ENCODE data around the gene ATP2A1. TPM values are rescaled to one million over a fixed set of nuclear protein-coding genes. Genes with fewer than 3 reads are reported as not detected.

ATP2A1 gene
- total and polyA plus RNA-seq, 2 of the 13 experiments (the other 11 are each of a cell fraction or from before 2014, with no cell fraction given) = 3.2 to 12.5 TPM

- TF ChIP-seq SNAPC4 (CRISPR knock-in tag; IDR thresholded peaks at IDR 0.05) = no peak
- TF ChIP-seq ZNF136 (CRISPR knock-in tag; IDR thresholded peaks at IDR 0.05; ENCODE audit: low read depth) = no peak
- TF ChIP-seq BRCA1 (CRISPR knock-in tag; IDR thresholded peaks at IDR 0.05) = no peak
- TF ChIP-seq LBX2 (CRISPR knock-in tag; IDR thresholded peaks at IDR 0.05; ENCODE audit: borderline replicate concordance) = no peak
- TF ChIP-seq THAP9 (CRISPR knock-in tag; IDR thresholded peaks at IDR 0.05; ENCODE audit: borderline replicate concordance) = no peak
- TF ChIP-seq ZNF879 (CRISPR knock-in tag; IDR thresholded peaks at IDR 0.05) = no peak
- TF ChIP-seq ZXDC (CRISPR knock-in tag; IDR thresholded peaks at IDR 0.05) = no peak
- TF ChIP-seq ZNF556 (CRISPR knock-in tag; IDR thresholded peaks at IDR 0.05; ENCODE audit: borderline replicate concordance) = no peak
- no peak for TF ChIP-seq TEAD2 (CRISPR knock-in tag; IDR thresholded peaks at IDR 0.05)
- TF ChIP-seq RFXAP (CRISPR knock-in tag; IDR thresholded peaks at IDR 0.05; ENCODE audit: borderline replicate concordance) = 0 out of 2 replicates have a peak, but pooled peaks have one; percentile 4
- no peak for TF ChIP-seq ZNF253 (CRISPR knock-in tag; IDR thresholded peaks at IDR 0.05; ENCODE audit: borderline replicate concordance)
- peak; percentile 51; the same call in 1 of the 2 replicates for TF ChIP-seq GATAD2A (CRISPR knock-in tag; IDR thresholded peaks at IDR 0.05)
- no peak for TF ChIP-seq ZNF772 (CRISPR knock-in tag; IDR thresholded peaks at IDR 0.05)
- TF ChIP-seq SMARCC2 (IDR thresholded peaks at IDR 0.05) = no peak
- no peak for TF ChIP-seq ZNF570 (CRISPR knock-in tag; IDR thresholded peaks at IDR 0.05; ENCODE audit: borderline replicate concordance)
- 0 out of 2 replicates have a peak, but pooled peaks have one; percentile 19 for TF ChIP-seq SP5 (CRISPR knock-in tag; IDR thresholded peaks at IDR 0.05; ENCODE audit: borderline replicate concordance, low read depth)
- TF ChIP-seq ZNF784 (CRISPR knock-in tag; IDR thresholded peaks at IDR 0.05; ENCODE audit: borderline replicate concordance) = no peak
Measured at GRCh38 chr16:28865722-28866453, 12.4 kb upstream of the ATP2A1 start (continued).

Measured in HepG2 (cell line).